ENCODE data around the gene SPOCK3.

GRCh38 chr4:167100120-167100519 lies 134.2 kb downstream of the SPOCK3 start:
- no peak for TF ChIP-seq POLR2A (IDR thresholded peaks at IDR 0.05; ENCODE audit: low read depth, low read length)
- TF ChIP-seq POLR2AphosphoS5 (IDR thresholded peaks at IDR 0.05; ENCODE audit: low read depth, low read length): no peak

Data from GM12891 (cell line).